ENCODE results near the gene ADAM12.

Gene ADAM12

DNA sequence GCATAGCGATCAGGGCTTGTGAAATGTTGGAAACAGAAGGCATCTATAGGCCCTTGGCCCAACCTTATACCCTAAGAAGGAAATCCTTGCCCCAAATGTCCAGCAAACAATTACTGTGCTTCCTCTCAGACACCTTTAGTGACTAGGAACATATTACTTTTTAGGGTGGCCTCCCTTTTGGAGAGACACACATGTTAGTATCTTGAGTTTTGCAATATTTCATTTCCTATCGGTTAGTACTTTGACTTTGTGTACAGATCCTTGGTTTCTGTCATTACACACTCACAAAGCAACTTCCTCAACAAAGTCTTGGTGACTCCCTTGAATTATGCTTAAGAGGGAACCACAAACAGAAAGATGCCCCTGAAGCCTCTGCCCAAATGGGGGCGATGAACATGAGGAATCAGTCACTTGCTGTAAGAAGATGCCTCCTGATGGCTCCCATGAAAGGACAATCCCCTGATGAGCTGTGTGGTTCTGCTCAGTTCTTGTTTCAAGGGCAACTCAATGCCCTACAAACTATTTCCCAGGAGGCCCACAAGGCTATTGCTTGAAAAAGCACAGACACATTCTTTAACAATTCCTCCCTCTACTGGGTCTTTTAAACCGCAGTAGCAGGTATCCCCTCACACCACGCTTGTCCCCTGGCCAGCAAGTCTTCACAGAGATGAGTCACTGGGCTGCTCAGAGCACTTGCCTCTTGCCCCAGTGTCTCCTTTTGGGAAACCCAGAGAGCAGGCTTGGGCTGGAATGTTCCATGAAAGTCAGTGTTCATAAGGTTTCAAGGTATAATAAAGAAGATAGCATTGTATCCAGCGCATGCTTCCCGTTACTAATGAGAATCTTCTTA, 295.7 kb downstream of the ADAM12 start:
- TF ChIP-seq EZH2 (optimal IDR thresholded peaks at IDR 0.05; ENCODE audit: low read depth, low read length): no peak

DNA sequence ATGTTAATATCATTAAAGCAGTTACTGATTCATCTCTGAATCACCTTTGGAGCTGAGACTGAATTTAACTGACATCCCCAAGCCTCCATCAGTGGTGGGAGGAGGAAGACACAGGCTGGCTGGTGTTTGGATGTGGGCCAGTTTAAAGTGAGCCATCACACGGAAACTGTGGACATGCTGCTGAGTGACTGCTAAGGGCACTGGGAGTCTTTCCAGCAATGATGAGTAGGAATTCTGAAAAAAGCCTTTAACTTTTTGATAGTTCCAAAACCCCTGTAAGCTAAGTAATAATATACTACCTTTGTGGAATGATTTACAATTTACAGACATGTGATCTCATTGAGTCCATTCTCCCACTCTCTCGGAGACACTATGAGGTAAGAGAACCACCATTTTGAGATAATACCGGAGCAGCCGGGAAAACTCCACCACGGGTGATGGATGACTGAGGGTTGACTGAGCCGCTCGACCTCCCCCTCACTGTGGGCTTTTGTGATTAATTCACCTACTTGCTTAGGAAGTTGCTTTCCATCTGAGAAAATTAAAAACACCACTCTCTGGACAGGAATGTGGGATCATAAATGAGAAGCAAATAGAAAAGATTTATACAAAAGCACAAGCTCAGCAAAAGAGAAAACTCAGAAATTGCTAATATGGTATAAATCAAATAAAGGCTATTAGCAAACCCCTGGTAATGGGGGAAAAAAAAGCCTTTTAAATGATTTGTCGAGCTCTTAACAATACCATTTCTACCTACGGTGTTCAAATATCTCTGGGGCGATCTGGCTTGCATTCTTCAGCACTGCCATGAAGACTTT, 297.2 kb downstream of the ADAM12 start:
- Histone ChIP-seq H3K36me3 (replicated peaks; ENCODE audit: insufficient read depth, low read length) (no peaks in the 10 kb centered on the region), H3K9ac (ENCODE audit: low read length) (no peak overlapping the region)

More for the DNA sequence above, 295.7 kb downstream of the ADAM12 start:
- Histone ChIP-seq H3K4me1 (ENCODE audit: low read length) (no peaks in the 10 kb centered on the region), H3K9me3 (replicated peaks; ENCODE audit: insufficient read depth, low read length) (no peaks in the 10 kb centered on the region), H3K4me3 (ENCODE audit: low read length) (no peak overlapping the region), H3K27me3 (replicated peaks; ENCODE audit: insufficient read depth, low read length) (no peaks in the 10 kb centered on the region), H3K4me2 (ENCODE audit: low read depth, low read length) (no peak overlapping the region), H2AFZ (ENCODE audit: low read length) (no peak overlapping the region), H3K27ac (ENCODE audit: low read length) (no peak overlapping the region), H3K9me2 (replicated peaks; ENCODE audit: insufficient read depth, low read length) (no peaks in the 10 kb centered on the region), H3K9ac (ENCODE audit: low read length) (no peak overlapping the region), H3F3A (ENCODE audit: insufficient read depth, low read length) (no peaks in the 10 kb centered on the region), H4K20me1 (ENCODE audit: insufficient read depth, low read length) (no peaks in the 10 kb centered on the region), H3K36me3 (replicated peaks; ENCODE audit: insufficient read depth, low read length) (no peaks in the 10 kb centered on the region), H3K79me2 (ENCODE audit: low read length) (no peaks in the 10 kb centered on the region)
- no peak for DNase-seq

GRCh38 chr10:126090443-126090842, 297.8 kb downstream of the ADAM12 start:
- TF ChIP-seq EZH2 (optimal IDR thresholded peaks at IDR 0.05; ENCODE audit: low read depth, low read length): no peak
- no peak for TF ChIP-seq EZH2phosphoT487 (IDR thresholded peaks at IDR 0.05; ENCODE audit: low read length)
- TF ChIP-seq CTCF (IDR thresholded peaks at IDR 0.05; ENCODE audit: low read length): no peak
- Histone ChIP-seq H3K9ac (ENCODE audit: low read length) (no peak overlapping the region), H3K9me3 (replicated peaks; ENCODE audit: insufficient read depth, low read length) (no peaks in the 10 kb centered on the region), H3K27me3 (replicated peaks; ENCODE audit: insufficient read depth, low read length) (no peaks in the 10 kb centered on the region), H3K9me2 (replicated peaks; ENCODE audit: insufficient read depth, low read length) (no peaks in the 10 kb centered on the region), H3F3A (ENCODE audit: insufficient read depth, low read length) (no peaks in the 10 kb centered on the region), H3K4me2 (ENCODE audit: low read depth, low read length) (no peak overlapping the region), H3K27ac (ENCODE audit: low read length) (no peak overlapping the region), H3K4me1 (ENCODE audit: low read length) (no peaks in the 10 kb centered on the region), H3K36me3 (replicated peaks; ENCODE audit: insufficient read depth, low read length) (no peaks in the 10 kb centered on the region), H4K20me1 (ENCODE audit: insufficient read depth, low read length) (no peaks in the 10 kb centered on the region), H2AFZ (ENCODE audit: low read length) (no peak overlapping the region), H3K79me2 (ENCODE audit: low read length) (no peaks in the 10 kb centered on the region), H3K4me3 (ENCODE audit: low read length) (no peak overlapping the region)
- no peak for DNase-seq

More for the DNA sequence above, 297.2 kb downstream of the ADAM12 start:
- Histone ChIP-seq H3K4me3 (ENCODE audit: low read length) (no peak overlapping the region), H3K79me2 (ENCODE audit: low read length) (no peaks in the 10 kb centered on the region), H3K27me3 (replicated peaks; ENCODE audit: insufficient read depth, low read length) (no peaks in the 10 kb centered on the region), H4K20me1 (ENCODE audit: insufficient read depth, low read length) (no peaks in the 10 kb centered on the region), H3K27ac (ENCODE audit: low read length) (no peak overlapping the region), H3K9me3 (replicated peaks; ENCODE audit: insufficient read depth, low read length) (no peaks in the 10 kb centered on the region), H3K4me1 (ENCODE audit: low read length) (no peaks in the 10 kb centered on the region), H3F3A (ENCODE audit: insufficient read depth, low read length) (no peaks in the 10 kb centered on the region), H2AFZ (ENCODE audit: low read length) (no peak overlapping the region), H3K9me2 (replicated peaks; ENCODE audit: insufficient read depth, low read length) (no peaks in the 10 kb centered on the region), H3K4me2 (ENCODE audit: low read depth, low read length) (no peak overlapping the region)
- no peak for DNase-seq
- no peak for TF ChIP-seq CTCF (IDR thresholded peaks at IDR 0.05; ENCODE audit: low read length)
- no peak for TF ChIP-seq EZH2phosphoT487 (IDR thresholded peaks at IDR 0.05; ENCODE audit: low read length)
- TF ChIP-seq EZH2 (optimal IDR thresholded peaks at IDR 0.05; ENCODE audit: low read depth, low read length): no peak
